ENCODE measurements around the gene USH2A. TPM values are rescaled to one million over a fixed set of nuclear protein-coding genes. Genes with fewer than 3 reads are reported as not detected.

Gene USH2A
- total RNA-seq, 1 donor from 2014 or later = not detected

DNA sequence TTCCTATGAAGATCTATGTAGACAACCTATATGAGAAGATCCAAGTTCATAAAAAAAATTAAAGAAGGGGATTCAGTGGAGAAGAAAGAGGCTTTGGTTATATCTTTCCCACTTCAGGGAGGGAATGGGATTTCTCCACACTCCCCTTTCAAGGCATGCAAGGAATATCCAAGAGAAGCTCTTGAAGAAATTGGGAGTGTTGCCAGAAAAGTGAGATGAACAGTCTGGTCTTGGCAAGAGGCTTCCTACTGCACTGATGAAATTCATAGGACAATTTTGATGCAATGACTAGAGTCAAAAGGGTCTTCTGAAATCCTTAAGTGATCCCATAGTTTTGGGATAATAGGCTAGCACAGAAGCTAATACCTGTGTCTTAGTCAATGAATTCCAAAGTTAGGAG is 703.1 kb downstream of the USH2A start:
- Histone ChIP-seq H3K27me3 (no peaks in the 10 kb centered on the region), H3K9me3 (no peaks in the 10 kb centered on the region), H3K4me3 (no peak overlapping the region), H3K27ac (no peak overlapping the region), H3K36me3 (no peaks in the 10 kb centered on the region), H3K4me1 (no peaks in the 10 kb centered on the region)
- TF ChIP-seq, protein P1, sequence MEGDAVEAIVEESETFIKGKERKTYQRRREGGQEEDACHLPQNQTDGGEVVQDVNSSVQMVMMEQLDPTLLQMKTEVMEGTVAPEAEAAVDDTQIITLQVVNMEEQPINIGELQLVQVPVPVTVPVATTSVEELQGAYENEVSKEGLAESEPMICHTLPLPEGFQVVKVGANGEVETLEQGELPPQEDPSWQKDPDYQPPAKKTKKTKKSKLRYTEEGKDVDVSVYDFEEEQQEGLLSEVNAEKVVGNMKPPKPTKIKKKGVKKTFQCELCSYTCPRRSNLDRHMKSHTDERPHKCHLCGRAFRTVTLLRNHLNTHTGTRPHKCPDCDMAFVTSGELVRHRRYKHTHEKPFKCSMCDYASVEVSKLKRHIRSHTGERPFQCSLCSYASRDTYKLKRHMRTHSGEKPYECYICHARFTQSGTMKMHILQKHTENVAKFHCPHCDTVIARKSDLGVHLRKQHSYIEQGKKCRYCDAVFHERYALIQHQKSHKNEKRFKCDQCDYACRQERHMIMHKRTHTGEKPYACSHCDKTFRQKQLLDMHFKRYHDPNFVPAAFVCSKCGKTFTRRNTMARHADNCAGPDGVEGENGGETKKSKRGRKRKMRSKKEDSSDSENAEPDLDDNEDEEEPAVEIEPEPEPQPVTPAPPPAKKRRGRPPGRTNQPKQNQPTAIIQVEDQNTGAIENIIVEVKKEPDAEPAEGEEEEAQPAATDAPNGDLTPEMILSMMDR (IDR thresholded peaks at IDR 0.05) = no peak
- DNase-seq (no peak), ATAC-seq (no peak)
- intact Hi-C loops (cut with DNase I) = no loop called here

DNA sequence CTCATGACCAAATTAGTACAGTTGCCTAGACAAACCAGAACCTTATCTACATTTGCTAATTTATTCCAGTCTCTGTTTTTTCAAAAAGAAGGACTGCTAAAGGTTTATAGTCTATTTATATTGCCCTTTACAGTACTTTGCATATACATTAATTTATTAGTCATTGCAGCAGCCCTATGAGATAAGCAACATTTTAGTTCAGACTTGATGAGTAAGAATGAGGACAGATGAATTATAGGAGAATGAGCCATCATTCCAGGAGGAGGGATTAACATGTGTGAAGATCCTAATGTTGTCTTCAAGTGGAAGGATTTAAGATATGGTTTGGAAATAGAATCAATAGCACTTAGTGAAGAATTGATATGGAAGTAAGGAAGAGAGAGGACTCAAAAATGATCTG is 703.7 kb downstream of the USH2A start:
- intact Hi-C loops (cut with DNase I) = no loop called here
- Histone ChIP-seq H3K9me3 (no peaks in the 10 kb centered on the region), H3K4me1 (no peaks in the 10 kb centered on the region), H3K27me3 (no peaks in the 10 kb centered on the region), H3K36me3 (no peaks in the 10 kb centered on the region), H3K4me3 (no peak overlapping the region), H3K27ac (no peak overlapping the region)
- no peak for DNase-seq
- no peak for ATAC-seq
- TF ChIP-seq, protein P1 (IDR thresholded peaks at IDR 0.05) = no peak

DNA sequence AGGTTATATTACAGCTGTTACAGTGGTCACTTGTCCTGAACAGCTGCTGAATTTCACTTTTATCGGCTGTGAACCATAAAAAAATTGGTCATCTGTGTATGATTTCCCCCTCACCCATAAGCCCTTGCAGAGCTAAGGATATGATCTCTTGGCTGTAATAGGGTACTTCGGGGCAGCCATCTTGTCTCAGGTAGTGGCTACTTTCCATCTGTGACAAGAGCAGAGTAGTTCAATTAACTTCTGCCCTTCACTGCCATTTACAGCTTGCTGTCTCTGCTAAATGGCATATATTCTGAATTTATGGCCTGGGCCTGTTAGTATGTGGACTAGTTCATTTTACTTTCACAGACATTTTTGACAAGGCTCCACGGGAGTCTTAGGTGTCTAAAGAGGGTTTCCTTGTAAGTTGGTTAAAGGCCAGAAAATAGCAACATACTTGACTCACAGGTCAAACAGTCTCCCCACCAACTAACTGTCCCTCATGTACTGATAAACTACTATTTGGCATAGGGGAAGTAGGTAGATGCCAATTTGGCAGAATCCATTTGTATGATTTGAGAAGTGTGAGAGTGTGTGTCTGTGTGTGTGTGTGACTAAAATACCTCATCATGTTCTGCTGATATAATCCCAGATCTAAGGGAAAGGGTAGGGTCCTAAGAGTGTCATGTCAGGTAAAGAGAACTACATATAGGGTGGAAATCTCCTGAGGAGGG is 704.5 kb downstream of the USH2A start:
- intact Hi-C loops (cut with DNase I) = no loop called here
- no peak for DNase-seq
- no peaks in the 10 kb centered on the region for H3K27me3 ChIP-seq
- ATAC-seq = no peak
- TF ChIP-seq, protein P1 (IDR thresholded peaks at IDR 0.05) = no peak
- H3K4me3 ChIP-seq = no peak overlapping the region
- H3K27ac ChIP-seq = no peak overlapping the region
- H3K36me3 ChIP-seq = no peaks in the 10 kb centered on the region
- H3K4me1 ChIP-seq = no peaks in the 10 kb centered on the region
- no peaks in the 10 kb centered on the region for H3K9me3 ChIP-seq

GRCh38 chr1:215717677-215718426 is 705.4 kb downstream of the USH2A start:
- TF ChIP-seq, protein P1 (IDR thresholded peaks at IDR 0.05) = no peak
- Histone ChIP-seq H3K27ac (no peak overlapping the region), H3K36me3 (no peaks in the 10 kb centered on the region), H3K4me1 (no peaks in the 10 kb centered on the region), H3K27me3 (no peaks in the 10 kb centered on the region), H3K4me3 (no peak overlapping the region), H3K9me3 (no peaks in the 10 kb centered on the region)
- ATAC-seq (no peak), DNase-seq (no peak)
- intact Hi-C loops (cut with DNase I) = no loop called here

DNA sequence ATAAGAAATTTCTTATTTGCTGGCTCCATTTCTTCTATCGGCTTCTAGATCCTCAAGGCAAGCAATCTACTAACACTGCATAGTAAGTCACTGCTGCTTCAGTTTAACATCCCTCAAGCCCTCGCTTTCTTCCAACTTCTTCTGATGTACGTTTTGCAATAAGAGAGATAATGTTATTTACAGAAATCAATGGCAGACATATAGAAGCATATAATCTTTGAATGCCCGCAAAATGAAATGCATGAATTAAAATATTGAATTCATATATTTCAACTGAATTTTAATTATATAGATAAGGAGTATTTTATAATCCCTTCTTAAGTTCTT is 712.4 kb downstream of the USH2A start:
- Histone ChIP-seq H3K36me3 (no peaks in the 10 kb centered on the region), H3K27ac (no peak overlapping the region), H3K9me3 (no peaks in the 10 kb centered on the region), H3K4me1 (no peaks in the 10 kb centered on the region), H3K27me3 (no peaks in the 10 kb centered on the region), H3K4me3 (no peak overlapping the region)
- TF ChIP-seq, protein P1 (IDR thresholded peaks at IDR 0.05) = no peak
- intact Hi-C loops (cut with DNase I) = no loop called here
- DNase-seq = no peak
- ATAC-seq = no peak
